Measurements from ENCODE around the gene SMG9.
A peak's percentile ranks its signal among the peaks of the same experiment; 100 is the strongest.

Gene SMG9

GRCh38 chr19:43754503-43755255, at the start of gene SMG9:
Gene SMG9, minus strand, starts transcription at chr19:43754962. Its CDS starts 4,221 bp downstream, at chr19:43750741.
- intact Hi-C loops (cut with DNase I) = loop anchor here (10.0 kb wide), 1 partner anchor 90 kb away; no protein-coding TSS in a partner anchor
- peak; percentile 92 to 99 (median 96) for DNase-seq

DNA sequence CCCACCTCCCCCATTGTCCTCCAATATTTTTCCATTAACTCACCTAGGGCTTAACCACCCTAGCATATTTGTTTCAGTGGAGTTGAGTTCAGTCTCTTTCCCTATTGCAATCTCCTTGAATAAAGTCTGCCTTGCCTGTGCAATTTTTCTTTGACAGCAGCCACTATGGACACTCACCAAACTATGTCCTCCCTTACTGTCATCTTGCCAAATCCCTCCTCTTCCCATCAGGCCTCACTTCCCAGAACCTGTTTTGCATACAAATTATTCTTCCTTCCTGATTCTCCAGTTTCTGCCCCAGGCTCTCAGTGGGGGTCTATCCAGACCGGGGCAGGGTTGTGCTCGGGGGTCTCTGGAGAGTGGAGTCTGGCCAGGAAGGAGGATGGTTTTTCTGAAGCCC, 49.7 kb upstream of the SMG9 start:
- intact Hi-C loops (cut with DNase I) = no loop called here
- DNase-seq = no peak

GRCh38 chr19:43802216-43802951, 47.6 kb upstream of the SMG9 start, which contains the start of gene LYPD5:
Gene LYPD5, minus strand, starts transcription at chr19:43802447. Its CDS starts 67 bp downstream, at chr19:43802380.
- no peak for DNase-seq
- intact Hi-C loops (cut with DNase I) = no loop called here

GRCh38 chr19:43799502-43800142, 44.9 kb upstream of the SMG9 start:
- intact Hi-C loops (cut with DNase I) = no loop called here
- DNase-seq = no peak

GRCh38 chr19:43798546-43799409, 44.0 kb upstream of the SMG9 start:
- DNase-seq = peak in 9 of 10 donors; percentile 17 to 95 (median 70)

GRCh38 chr19:43798026-43798545, 43.3 kb upstream of the SMG9 start:
- DNase-seq = no peak
- intact Hi-C loops (cut with DNase I) = no loop called here

More at GRCh38 chr19:43798546-43799409, 44.0 kb upstream of the SMG9 start:
- intact Hi-C loops (cut with DNase I) = no loop called here

- no peak for DNase-seq
- intact Hi-C loops (cut with DNase I) = no loop called here
Observed at GRCh38 chr19:43797556-43797955, 42.8 kb upstream of the SMG9 start.

GRCh38 chr19:43797118-43797517, 42.4 kb upstream of the SMG9 start:
- intact Hi-C loops (cut with DNase I) = no loop called here
- peak in 1 of 10 donors; percentile 86 for DNase-seq

DNA sequence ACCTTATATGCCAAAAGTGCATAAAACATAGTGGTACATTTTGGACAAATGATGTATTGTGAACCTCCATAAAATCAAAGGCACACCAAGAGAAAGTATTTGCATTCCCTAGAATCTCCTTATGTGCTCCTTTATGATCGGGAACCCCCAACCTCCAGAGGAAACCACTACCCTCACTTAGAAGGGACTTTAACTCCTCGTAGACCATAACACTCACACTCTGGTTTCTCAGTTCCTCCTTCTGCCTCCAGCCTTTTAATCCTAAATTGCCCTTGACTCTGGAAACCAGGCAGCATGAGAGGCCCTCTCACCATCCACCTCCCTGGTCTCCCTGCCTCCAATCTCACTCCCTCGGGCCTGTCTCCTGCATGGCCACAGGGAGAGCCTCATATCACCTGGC, 35.8 kb upstream of the SMG9 start:
- DNase-seq = no peak
- intact Hi-C loops (cut with DNase I) = no loop called here

GRCh38 chr19:43789029-43789428, 34.3 kb upstream of the SMG9 start:
- peak in 1 of 10 donors; percentile 0 for DNase-seq
- intact Hi-C loops (cut with DNase I) = loop anchor here (10.0 kb wide), 1 partner anchor 254 kb away; the partner anchor contains the start of gene ZNF575

DNA sequence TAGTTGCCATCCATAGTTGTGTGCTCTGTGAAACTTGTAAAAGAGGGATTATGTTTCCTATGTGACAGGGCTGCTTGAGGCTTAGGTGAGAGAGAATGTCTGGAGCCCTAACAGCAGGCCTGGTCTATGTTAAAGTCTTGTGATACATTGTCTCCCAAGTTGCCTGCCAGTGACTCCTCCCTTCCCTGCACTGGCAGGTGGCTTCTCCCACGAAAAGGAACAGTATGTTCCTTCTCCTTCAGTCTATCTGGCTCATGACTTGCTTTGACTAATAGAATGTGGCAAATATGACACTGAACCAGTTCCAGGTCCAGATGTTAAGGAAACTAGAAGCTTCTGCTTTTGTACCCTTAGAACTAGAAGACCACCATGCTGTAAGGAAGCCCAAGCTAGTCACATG, 31.9 kb upstream of the SMG9 start:
- DNase-seq = no peak
- intact Hi-C loops (cut with DNase I) = loop anchor here (10.0 kb wide), 1 partner anchor 252 kb away; the partner anchor contains the start of gene ZNF575

- DNase-seq = peak in 3 of 10 donors; percentile 14 to 90 (median 42)
- intact Hi-C loops (cut with DNase I) = loop anchor here (1.0 to 10.0 kb wide), 2 partner anchors 40 to 250 kb away; partner anchors contain the start of gene ZNF575
Observed at GRCh38 chr19:43784981-43785808, 30.4 kb upstream of the SMG9 start.

DNA sequence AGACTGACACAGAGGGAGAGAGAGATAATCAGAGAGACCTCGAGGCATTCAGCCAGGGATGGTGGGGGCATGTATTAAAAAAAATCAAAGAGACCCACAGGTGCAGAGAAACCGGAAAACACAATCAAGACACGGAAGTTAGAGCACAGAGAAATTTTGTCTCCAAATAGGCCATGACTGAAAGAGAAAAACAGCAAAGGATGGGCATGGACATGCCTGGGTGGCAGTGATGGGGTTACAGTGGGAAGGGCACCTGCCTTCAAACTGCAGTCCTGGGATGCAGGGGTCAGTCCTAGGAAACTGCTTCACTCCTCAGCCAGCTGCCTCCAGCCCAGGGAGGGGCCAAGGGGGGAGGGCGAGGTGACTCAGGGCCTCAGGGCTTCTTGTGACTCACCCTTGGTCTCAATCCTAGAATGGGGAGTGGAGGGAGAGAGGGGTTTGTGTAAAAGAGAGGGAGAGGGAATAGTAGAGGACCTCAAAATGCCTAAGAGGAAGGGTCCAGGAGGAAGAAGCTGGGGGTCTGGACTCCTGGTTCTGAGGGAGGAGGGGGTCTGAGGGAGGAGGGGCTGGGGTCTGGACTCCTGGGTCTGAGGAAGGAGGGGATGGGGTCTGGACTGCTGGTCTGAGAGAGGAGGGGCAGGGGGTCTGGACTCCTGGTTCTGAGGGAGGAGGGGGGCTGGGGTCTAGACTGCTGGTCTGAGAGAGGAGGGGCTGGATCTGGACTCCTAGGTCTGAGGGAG, 29.6 kb upstream of the SMG9 start:
- intact Hi-C loops (cut with DNase I) = loop anchor here (10.0 kb wide), 1 partner anchor 250 kb away; the partner anchor contains the start of gene ZNF575
- DNase-seq = no peak

- DNase-seq = no peak
- intact Hi-C loops (cut with DNase I) = loop anchor here (10.0 kb wide), 1 partner anchor 249 kb away; the partner anchor contains the start of gene ZNF575
Observed at GRCh38 chr19:43783636-43784035, 28.9 kb upstream of the SMG9 start.

DNA sequence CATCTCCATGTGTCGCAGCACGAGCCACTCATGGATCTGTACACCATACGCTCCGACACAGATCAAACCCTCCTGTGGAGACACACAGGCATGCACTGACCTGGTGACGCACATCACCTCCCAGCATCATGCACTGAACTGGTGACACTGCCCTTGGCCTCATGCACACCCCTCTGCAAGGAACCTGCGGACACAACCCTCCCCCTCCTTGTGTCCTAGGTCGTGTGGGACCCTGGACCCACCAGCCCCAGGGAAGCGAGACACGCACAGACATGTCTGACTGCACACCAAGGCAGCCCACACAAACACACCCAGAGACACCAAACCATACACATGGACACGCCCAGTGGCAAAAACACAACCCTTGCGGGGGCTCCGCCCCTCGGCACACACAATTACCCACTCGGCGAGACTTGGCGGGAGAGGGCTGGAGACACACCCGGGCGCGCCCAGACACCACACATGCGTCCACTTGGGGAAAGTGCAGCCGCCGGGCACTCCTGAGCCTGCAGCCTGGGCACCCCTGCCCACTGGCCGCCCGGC, 28.0 kb upstream of the SMG9 start:
- DNase-seq = no peak
- intact Hi-C loops (cut with DNase I) = loop anchor here (10.0 kb wide), 1 partner anchor 248 kb away; the partner anchor contains the start of gene ZNF575

GRCh38 chr19:43782311-43782660, 27.5 kb upstream of the SMG9 start:
- intact Hi-C loops (cut with DNase I) = loop anchor here (10.0 kb wide), 1 partner anchor 247 kb away; the partner anchor contains the start of gene ZNF575
- DNase-seq = no peak

DNA sequence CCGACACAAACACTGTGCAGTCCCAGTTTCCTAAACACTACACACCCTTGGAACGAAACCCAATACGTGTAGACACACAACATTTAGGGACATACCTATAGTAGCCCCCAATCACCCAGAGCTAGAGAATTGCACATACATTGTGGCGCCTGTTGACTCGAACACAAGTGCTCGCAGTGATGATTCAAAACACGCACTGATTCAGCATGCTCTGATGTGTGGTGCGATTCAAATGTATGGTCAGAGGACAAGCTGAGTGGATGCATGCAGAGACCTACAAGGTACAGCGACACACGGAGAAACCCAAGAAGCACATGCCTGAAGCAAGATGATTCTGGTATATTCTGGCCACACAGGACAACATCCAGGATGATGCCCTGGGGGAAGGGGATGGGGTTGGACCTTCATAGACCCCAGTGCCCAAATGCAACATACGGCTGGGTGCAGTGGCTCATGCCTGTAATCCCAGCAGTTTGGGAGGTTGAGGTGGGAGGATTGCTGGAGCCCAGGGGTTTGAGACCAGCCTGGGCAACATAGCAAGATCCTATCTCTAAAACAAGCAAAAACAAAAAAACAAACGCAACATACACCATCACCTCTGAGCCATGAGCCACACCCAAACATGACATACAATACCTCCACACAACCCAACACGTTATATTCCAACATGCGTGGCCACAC, 27.0 kb upstream of the SMG9 start:
- DNase-seq = no peak
- intact Hi-C loops (cut with DNase I) = loop anchor here (10.0 kb wide), 1 partner anchor 247 kb away; the partner anchor contains the start of gene ZNF575
